Measurements from ENCODE around the gene CCDC8. TPM values are rescaled to one million over a fixed set of nuclear protein-coding genes. Genes with fewer than 3 reads are reported as not detected.
"Not testable (repeated sequence)": the region's sequence is repeated elsewhere in the genome, so short reads cannot be mapped to it uniquely, and the experiment has no call there.

The CCDC8 gene
- polyA plus RNA-seq, 1 donor from 2014 or later, result not detected

DNA sequence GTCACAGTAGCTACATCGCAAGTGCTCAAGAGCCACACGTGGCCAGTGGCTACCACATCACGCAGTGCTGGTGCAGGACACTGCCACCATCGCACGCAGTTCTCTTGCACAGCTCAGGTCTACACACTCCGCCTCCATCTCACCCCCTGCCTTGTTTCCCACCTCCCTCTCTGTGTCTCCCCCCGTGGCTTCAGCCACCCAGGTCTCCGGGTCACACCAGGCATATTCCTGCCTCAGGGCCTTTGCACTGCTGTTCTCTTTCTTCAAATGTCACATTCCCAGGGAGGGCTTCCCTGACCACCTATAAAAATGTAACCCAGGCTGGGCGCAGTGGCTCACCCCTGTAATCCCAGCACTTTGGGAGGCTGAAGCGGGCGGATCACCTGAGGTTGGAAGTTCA is 10.6 kb downstream of the CCDC8 start:
- Mint-ChIP-seq H3K4me3 (no peak overlapping the region), H3K36me3 (no peaks in the 10 kb centered on the region), H3K4me1 (peaks cover 3 to 11% (median 8%) of the 10 kb centered on the region in 3 donors), H3K27ac (no peak overlapping the region), H3K9me3 (no peaks in the 10 kb centered on the region), H3K27me3 (peaks cover 56% of the 10 kb centered on the region)

DNA sequence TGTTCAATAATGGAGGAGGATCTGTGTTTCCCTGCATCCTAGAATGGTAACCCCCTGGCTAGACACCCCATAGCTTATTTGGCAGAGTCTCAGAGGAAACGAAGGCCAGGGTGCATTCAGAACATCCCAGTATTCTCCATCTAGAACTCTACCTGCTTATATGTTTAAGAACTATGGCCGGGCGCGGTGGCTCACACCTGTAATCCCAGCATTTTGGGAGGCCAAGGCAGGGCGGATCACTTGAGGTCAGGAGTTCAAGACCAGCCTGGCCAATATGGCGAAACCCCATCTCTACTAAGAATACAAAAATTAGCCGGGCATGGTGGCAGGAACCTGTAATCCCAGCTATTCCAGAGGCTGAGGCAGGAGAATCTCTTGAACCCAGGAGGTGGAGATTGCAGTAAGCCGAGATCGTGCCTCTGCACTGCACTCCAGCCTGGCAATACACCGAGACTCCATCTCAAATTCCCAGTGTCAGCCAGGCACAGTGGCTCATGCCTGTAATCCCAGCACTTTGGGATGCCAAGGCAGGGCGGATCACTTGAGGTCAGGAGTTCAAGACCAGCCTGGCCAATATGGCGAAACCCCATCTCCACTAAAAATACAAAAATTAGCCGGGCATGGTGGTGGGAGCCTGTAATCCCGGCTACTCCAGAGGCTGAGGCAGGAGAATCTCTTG is 15.4 kb downstream of the CCDC8 start:
- H3K4me1 Mint-ChIP-seq, H3K9me3 Mint-ChIP-seq, H3K36me3 Mint-ChIP-seq, H3K4me3 Mint-ChIP-seq, H3K27ac Mint-ChIP-seq: not testable (repeated sequence)
- H3K27me3 Mint-ChIP-seq, result peaks cover 15% of the 10 kb centered on the region

DNA sequence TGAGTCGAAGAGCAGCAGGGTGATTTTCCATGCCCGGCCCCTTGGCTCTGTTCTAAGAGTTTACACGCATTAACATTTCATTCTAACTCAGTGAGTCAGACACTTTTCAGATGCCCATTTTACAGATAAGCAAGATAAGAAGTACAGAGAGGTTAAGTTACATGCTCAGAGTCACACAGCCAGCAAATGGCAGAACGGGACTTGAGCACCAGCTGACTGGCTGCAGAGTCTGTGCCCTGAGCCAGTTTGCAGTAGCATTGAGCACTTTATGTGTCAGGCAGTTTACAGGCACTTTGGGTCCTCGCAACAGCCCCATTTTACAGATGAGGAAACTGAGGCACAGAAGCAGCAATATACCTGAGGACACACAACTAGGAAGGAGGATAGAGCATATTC is 19.0 kb downstream of the CCDC8 start:
- Mint-ChIP-seq H3K4me1 (peaks cover 0 to 7% (median 6%) of the 10 kb centered on the region in 3 donors), H3K27me3 (peaks cover 2% of the 10 kb centered on the region), H3K36me3 (peaks cover 5% of the 10 kb centered on the region), H3K9me3 (no peaks in the 10 kb centered on the region), H3K4me3 (no peak overlapping the region), H3K27ac (peak overlapping the region in 1 of 3 donors; percentile 79)

DNA sequence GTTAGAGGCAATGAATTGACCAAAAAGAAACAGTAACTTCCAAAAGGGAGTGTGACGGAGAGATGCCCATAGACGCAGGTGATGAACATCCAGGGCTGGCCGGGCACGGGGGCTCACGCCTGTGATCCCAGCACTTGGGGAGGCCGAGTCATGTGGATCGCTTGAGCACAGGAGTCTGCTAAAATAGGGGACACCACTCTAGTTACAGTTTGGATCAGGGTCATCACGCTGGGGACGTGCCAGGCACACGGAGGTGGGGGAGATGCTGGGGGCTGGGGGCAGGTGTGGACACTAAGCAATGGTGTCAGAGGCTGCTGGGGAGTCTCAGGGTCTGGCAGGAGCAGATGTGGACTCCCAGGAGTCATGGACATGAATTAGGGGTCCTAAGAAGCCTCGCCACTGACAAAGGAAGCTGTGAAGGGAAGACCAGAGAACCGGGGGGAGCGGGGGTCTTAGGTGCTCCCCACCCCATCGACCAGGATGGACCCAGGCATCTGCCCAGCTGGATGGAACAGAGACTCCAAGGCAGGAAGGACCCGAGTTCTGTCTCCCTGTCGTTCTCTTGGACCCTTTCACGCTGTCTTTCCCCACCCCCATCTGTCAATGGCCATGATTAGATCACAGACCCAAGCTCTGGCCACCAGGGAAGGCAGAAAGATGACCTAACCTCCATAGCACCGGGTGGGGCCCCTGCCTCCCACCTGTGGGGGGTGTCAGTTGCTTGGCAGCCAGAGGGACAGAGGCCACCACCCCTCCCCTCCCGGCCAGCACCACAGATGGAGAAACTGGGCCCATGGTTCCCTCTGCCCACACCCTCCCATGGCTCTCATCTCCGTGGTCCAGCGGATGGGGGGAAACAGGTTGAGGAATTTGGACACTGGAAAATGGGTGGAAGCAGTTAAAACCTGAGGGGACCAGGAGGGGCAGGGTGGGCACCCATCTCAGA is 19.6 kb downstream of the CCDC8 start:
- no peak overlapping the region for H3K4me3 Mint-ChIP-seq
- peak overlapping the region in 1 of 3 donors; percentile 18 for H3K27ac Mint-ChIP-seq
- H3K27me3 Mint-ChIP-seq, result no peaks in the 10 kb centered on the region
- peaks cover 5% of the 10 kb centered on the region for H3K36me3 Mint-ChIP-seq
- no peaks in the 10 kb centered on the region for H3K9me3 Mint-ChIP-seq
- H3K4me1 Mint-ChIP-seq, result peaks cover 0 to 8% (median 6%) of the 10 kb centered on the region in 3 donors

DNA sequence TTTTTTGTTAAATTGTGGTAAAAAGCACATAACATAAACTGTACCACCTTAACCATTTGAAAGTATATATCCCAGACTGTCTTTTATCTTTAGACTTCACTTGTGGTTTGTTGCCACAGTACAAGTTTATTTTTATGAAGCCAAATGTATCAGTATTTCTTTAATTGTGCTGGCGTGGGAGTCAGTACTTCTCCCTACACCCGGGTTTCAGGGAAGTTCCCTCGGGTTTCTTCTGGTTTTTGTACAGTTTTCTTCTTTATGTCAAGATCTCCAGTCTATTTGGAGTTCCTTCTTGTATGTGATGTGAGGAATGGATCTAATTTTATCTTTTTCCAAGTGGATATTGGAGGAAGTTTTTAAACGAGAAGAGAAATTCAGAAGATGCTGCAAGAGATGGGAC is 20.5 kb downstream of the CCDC8 start:
- Mint-ChIP-seq H3K36me3 (peaks cover 7% of the 10 kb centered on the region), H3K9me3 (no peaks in the 10 kb centered on the region), H3K4me1 (peaks cover 0 to 8% (median 6%) of the 10 kb centered on the region in 3 donors), H3K27ac (peak overlapping the region in 1 of 3 donors; percentile 72), H3K27me3 (no peaks in the 10 kb centered on the region), H3K4me3 (no peak overlapping the region)

DNA sequence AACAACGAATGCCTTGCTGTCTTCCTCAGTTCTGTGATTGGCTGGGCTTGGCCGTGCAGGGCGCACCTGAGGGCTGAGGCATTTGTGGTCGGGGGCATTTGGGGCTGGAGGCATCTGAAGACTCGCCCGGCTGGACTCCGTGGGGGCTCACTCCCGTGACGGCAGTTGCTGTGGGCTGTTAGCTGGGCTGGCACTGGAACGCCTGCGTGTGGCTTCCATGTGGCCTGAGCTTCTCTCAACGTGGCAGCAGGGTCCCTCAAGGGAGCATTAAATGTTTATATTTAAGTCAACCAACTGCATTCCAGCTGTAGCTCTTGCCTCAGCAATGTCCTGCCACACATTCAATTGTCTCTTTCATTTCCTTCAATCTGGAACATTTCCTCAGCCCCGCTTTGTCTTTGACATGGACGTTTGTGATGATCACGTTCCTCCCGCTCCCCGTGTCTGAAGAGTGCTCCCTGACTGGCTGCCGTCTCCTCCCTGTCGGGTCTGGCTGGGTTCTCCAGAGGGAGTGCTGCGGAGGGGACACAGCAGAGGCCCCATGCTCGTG is 21.0 kb downstream of the CCDC8 start:
- Mint-ChIP-seq H3K4me3 (no peak overlapping the region), H3K4me1 (peaks cover 0 to 8% (median 6%) of the 10 kb centered on the region in 3 donors), H3K27me3 (no peaks in the 10 kb centered on the region), H3K36me3 (peaks cover 7% of the 10 kb centered on the region), H3K9me3 (no peaks in the 10 kb centered on the region), H3K27ac (peak overlapping the region in 1 of 3 donors; percentile 72)

DNA sequence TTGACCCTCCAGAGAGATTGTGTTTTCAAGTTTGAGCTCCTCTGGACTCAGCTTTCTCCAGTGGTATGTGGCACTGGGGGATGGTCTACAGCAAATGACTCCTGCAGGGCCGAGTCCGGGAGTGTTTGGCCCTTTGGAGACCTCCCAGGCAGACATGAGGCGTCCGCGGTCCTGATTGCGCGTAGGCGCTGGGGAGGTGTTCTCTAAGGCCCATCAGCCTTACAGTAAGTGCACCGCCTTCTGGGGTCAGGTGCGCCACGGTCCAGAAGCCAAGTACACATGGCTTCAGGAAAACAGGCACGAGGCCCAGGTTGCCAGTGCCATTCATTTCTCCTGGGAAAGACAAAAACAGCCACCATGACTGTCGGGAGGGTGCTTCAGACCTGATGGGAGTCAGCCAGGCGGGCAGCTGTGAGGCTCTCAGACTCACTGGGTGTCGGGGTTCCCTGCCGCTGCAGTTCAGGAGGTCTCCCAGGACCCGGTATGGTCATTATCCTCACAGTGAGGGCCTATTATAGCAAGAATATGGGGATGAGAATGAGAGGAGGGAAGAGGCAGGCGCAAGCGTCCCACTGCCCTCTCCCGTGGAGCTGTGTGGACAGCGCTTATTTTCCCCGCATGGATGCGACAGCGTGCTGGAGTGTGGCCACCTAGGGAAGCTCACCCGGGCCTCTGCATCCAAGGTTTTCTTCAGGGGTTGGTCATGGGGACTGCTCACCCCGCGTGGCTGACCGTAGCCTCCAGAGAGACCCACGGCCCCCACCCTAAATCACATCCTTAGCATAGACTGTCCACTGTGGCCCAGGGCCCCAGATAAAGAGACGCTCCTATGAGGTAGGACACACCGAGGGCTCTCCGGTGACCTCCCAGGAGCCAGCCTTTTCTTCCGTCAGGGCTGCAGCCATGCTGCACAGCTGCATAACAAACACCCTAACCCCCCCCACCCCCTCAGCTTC is 21.8 kb downstream of the CCDC8 start:
- no peak overlapping the region for H3K4me3 Mint-ChIP-seq
- no peaks in the 10 kb centered on the region for H3K27me3 Mint-ChIP-seq
- H3K27ac Mint-ChIP-seq, result no peak overlapping the region
- peaks cover 7% of the 10 kb centered on the region for H3K36me3 Mint-ChIP-seq
- H3K4me1 Mint-ChIP-seq, result peaks cover 0 to 8% (median 6%) of the 10 kb centered on the region in 3 donors
- H3K9me3 Mint-ChIP-seq, result no peaks in the 10 kb centered on the region

DNA sequence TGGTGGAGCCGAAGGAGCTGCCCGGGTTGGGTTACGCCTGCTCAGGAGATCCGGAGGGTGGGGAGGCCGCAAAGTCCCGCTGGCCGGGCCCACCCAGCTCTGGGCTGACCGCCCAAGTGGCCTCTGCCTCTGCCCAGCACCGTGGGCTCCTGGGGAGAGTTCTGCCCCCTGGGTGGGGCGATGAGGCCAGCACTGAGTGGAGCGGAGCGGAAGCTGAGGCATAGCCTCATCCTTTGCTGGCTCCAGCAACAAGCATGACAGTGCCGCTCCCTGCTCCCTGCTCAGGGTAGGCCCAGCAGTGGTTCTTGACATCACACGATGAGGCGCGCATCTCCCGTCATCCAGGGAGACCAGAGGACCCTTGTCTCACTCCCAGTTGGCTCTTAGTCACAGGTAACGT is 22.5 kb downstream of the CCDC8 start:
- H3K27me3 Mint-ChIP-seq, result no peaks in the 10 kb centered on the region

DNA sequence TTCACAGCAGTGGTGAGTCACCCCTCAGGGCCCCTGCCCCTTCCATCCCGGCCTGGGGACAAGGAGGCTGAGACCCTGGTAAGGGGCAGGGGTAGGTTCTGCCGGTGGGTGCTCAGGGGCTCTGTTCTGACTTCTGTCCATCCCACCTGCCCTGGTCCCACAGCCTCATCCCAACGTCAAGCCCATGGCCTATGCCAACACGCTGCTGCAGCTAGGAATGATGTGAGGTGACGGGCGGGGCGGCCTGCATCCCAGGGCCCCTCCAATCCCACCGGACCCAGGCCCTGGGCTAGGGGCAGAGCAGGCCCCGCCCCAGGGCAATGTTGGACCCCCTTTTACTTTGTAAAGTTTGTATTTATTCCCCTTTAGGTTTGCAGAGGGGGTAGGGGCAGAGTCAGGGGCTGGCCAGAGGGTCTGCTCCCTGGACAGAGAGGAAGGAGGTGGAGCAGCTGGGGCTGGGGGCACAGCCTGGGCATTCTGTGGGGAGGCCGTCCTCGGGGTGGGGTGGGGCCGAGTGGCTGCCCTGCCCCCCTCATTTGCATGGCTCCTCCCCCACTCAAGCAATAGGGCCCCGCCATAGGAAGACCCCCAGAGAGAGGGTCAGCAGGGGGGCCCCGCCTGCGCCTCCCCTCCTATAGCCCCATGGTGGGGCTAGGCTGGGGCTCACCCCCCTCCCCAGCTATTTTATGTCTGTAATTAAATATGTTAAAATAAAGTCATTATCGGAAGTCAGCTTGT is 23.1 kb downstream of the CCDC8 start:
- Mint-ChIP-seq H3K4me1 (peaks cover 0 to 6% (median 6%) of the 10 kb centered on the region in 3 donors), H3K9me3 (no peaks in the 10 kb centered on the region), H3K36me3 (peaks cover 7% of the 10 kb centered on the region), H3K27me3 (no peaks in the 10 kb centered on the region), H3K4me3 (no peak overlapping the region), H3K27ac (no peak overlapping the region)

More for the DNA sequence above, 22.5 kb downstream of the CCDC8 start:
- Mint-ChIP-seq H3K4me1 (peaks cover 0 to 8% (median 6%) of the 10 kb centered on the region in 3 donors), H3K9me3 (no peaks in the 10 kb centered on the region), H3K4me3 (no peak overlapping the region), H3K36me3 (peaks cover 7% of the 10 kb centered on the region), H3K27ac (no peak overlapping the region)

DNA sequence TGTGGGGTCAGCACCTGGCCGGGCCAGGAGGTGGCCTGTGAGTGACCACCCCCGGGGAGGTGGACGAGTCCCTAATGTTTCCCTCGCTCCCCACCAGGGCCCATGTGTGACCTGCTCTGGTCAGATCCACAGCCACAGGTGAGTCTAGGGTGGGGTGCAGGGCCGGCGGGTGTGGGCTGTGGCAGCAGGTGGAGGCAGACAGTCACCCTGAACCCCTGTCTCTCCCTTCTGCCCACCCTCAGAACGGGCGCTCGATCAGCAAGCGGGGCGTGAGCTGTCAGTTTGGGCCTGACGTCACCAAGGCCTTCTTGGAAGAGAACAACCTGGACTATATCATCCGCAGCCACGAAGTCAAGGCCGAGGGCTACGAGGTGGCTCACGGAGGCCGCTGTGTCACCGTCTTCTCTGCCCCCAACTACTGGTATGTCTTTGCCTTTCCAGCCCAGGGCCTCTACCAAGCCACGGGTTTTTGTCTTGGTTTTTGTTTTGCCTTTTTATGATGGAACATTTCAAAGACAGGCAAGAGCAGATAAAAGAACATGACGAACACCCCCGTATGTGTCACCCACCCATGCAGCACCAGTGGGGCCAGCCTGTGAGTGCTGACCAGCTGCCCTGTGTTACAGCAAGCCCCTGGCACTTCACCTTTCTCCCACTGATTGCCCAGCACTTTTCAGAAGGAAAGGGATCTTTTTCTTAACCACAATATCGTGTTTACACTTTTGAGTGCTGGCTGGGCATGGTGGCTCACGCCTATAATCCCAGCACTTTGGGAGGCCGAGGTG is 24.9 kb downstream of the CCDC8 start:
- Mint-ChIP-seq H3K4me3 (no peak overlapping the region), H3K27me3 (no peaks in the 10 kb centered on the region), H3K36me3 (peaks cover 7% of the 10 kb centered on the region), H3K27ac (no peak overlapping the region), H3K9me3 (no peaks in the 10 kb centered on the region), H3K4me1 (peaks cover 0 to 6% (median 3%) of the 10 kb centered on the region in 3 donors)

DNA sequence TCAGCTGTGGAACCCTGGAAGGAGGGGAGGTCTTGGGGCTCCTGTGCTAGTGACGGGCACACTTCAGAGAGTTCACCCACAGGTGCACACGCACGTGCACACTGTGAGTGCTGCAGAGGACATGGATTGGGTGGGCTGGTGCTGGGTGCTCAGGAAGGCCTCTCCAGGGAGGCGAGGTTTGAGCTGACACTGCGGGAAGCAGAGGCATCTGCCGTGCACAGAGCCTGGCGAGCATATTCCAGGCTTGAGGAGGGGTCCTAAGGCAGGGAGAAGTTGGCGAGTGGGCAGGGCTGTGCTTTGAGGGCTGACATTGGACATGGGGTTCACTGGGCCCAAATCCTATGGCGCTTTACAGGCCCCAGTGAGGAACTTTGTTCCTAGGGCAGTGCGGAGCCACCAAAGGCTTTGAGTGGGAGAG is 25.6 kb downstream of the CCDC8 start:
- no peaks in the 10 kb centered on the region for H3K27me3 Mint-ChIP-seq
- peaks cover 0 to 3% (median 2%) of the 10 kb centered on the region in 3 donors for H3K4me1 Mint-ChIP-seq
- no peak overlapping the region for H3K4me3 Mint-ChIP-seq
- no peaks in the 10 kb centered on the region for H3K9me3 Mint-ChIP-seq
- no peak overlapping the region for H3K27ac Mint-ChIP-seq
- H3K36me3 Mint-ChIP-seq, result peaks cover 4% of the 10 kb centered on the region

DNA sequence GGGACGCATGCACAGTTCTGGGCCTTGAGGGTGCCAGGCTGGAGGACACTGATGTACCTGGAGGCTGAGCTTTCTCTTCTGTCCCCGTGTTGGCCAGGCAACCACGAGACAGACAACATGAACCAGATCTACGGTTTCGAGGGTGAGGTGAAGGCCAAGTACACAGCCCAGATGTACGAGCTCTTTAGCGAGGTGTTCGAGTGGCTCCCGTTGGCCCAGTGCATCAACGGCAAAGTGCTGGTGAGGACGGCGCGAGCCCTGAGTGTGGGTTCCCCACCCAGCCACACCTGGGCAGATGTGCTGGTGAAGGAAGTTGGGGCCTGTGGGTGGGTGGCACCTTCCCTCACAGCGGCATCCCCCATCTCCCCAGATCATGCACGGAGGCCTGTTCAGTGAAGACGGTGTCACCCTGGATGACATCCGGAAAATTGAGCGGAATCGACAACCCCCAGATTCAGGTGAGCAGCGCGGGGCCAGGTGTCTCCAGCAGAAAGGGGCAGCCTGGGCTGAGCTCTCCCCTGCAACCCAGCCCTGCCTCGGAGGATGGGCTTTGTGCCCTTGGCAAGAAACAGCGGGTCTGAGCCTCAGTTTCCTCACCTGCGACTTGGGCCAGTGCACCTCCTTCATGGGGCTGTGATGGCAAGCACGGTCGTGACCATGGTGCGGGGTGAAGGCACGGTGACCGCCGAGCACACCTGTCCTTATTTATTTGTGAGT is 26.2 kb downstream of the CCDC8 start:
- peaks cover 2% of the 10 kb centered on the region for H3K36me3 Mint-ChIP-seq
- H3K4me1 Mint-ChIP-seq, result peaks cover 0 to 2% (median 0%) of the 10 kb centered on the region in 3 donors
- no peaks in the 10 kb centered on the region for H3K9me3 Mint-ChIP-seq
- no peak overlapping the region for H3K27ac Mint-ChIP-seq
- no peaks in the 10 kb centered on the region for H3K27me3 Mint-ChIP-seq
- H3K4me3 Mint-ChIP-seq, result no peak overlapping the region

DNA sequence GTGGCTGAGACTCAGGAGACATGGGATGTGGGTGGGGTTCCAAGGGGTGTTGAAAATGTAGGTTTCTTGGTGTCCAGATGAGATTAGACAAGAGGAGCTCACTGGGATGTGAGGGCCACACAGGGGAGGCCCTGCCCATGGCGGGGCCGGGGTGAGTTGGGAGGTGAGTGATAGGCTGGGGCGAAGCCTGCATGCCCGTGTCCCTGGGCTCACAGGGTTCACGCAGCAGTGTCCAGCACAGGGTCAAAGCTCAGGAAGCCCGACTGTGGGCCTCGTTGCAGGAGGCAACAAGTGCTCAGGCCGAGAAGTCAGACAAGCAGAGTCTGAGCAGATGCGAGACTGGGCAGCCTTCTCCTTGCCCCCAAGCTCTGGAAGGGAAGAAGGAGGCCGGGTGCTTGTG is 27.2 kb downstream of the CCDC8 start:
- Mint-ChIP-seq H3K4me3 (peak overlapping the region in 1 of 4 donors; percentile 31), H3K27me3 (no peaks in the 10 kb centered on the region), H3K27ac (peak overlapping the region in 1 of 3 donors; percentile 71), H3K4me1 (peaks cover 0 to 2% (median 0%) of the 10 kb centered on the region in 3 donors), H3K36me3 (peaks cover 2% of the 10 kb centered on the region), H3K9me3 (no peaks in the 10 kb centered on the region)

Measured in IgD-negative memory B cell (primary cell).